SK-N-MC (cell line): ENCODE measurements around the gene OSTF1.

ENCODE experiments used
- EZH2 ChIP-seq: fragments of 200-600 bp; sonication (generic); IDR thresholded peaks from one replicate; pipeline ENCODE4 v1.6.1; 2017; ENCODE audit warnings: antibody characterized with exemption
- FOXP2 ChIP-seq: optimal IDR thresholded peaks from 2 replicates; pipeline ENCODE3; 2011; ENCODE audit warnings: mild to moderate bottlenecking, moderate library complexity; ENCODE audit not compliant: insufficient read depth; ENCODE audit errors: extremely low read length, control extremely low read depth
- POLR2AphosphoS5 ChIP-seq: IDR thresholded peaks from 2 replicates; pipeline ENCODE4 v1.6.1; 2012; ENCODE audit warnings: mild to moderate bottlenecking, low read depth, low read length, borderline replicate concordance

GRCh38 chr9:75146229-75146628, 57.9 kb downstream of the OSTF1 start:
- TF ChIP-seq EZH2: no peak
- TF ChIP-seq POLR2AphosphoS5: no peak
- TF ChIP-seq FOXP2: no peak
